ENCODE results near the gene LIFR. TPM values are rescaled to one million over a fixed set of nuclear protein-coding genes. Genes with fewer than 3 reads are reported as not detected.
A peak's percentile ranks its signal among the peaks of the same experiment; 100 is the strongest.

Gene LIFR
- polyA plus RNA-seq, 3 donors: 8.2 to 23.7 (median 18.7) TPM

- no peak overlapping the region for H3K27ac ChIP-seq (ENCODE audit: low read depth, low read length)
- 91 to 93% (median 93%) methylated on average over 10 of the region's 10 CpGs for WGBS, 3 donors
These were observed 72.5 kb downstream of the LIFR start for GRCh38 chr5:38483805-38484398.

DNA sequence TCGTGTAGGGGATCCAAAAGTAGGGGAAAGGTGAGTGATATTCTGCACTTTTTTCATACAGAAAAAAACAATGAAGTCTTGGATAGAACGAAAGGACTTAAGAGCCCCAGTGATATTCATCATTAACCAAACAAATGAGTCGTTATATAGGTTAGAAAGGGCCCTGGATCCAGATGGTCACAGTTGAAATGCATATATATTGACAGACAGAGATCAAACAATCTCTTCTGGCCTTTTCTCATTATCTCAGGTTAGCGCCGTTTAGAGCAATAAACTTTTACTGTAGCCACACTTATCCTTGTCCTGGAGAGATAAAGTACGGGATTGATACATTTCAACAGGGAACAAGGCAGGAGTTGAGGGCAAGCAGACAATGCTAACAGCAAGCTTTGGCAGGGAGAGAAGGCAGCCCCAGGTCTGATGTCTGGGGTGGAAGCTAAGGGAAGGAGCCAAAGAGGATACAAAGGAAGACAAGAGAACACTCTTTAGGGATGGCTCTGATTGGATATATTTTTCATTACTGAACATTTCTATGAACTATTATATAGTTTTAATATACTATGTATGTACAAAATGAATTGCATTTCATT is 77.0 kb downstream of the LIFR start:
- H3K27ac ChIP-seq (ENCODE audit: low read depth, low read length): no peak overlapping the region
- WGBS, 3 donors: 38 to 58% (median 54%) methylated on average over 6 of the region's 6 CpGs

- H3K27ac ChIP-seq (ENCODE audit: low read depth, low read length): no peak overlapping the region
- WGBS, 3 donors: 71 to 76% (median 73%) methylated on average over 3 of the region's 3 CpGs
These were observed 77.6 kb downstream of the LIFR start for GRCh38 chr5:38478878-38479277.

GRCh38 chr5:38478166-38478565 is 78.3 kb downstream of the LIFR start:
- no peak overlapping the region for H3K27ac ChIP-seq (ENCODE audit: low read depth, low read length)
- WGBS, 3 donors: 68 to 90% (median 72%) methylated on average over 3 of the region's 3 CpGs

- 31 to 43% (median 34%) methylated on average over 8 of the region's 8 CpGs for WGBS, 3 donors
- H3K27ac ChIP-seq (ENCODE audit: low read depth, low read length): no peak overlapping the region
These were observed 83.4 kb downstream of the LIFR start for GRCh38 chr5:38473008-38473407.

GRCh38 chr5:38472541-38472940 is 83.9 kb downstream of the LIFR start:
- WGBS, 3 donors: 92 to 97% (median 92%) methylated on average over 7 of the region's 7 CpGs
- H3K27ac ChIP-seq (ENCODE audit: low read depth, low read length): no peak overlapping the region

GRCh38 chr5:38471709-38472108 is 84.7 kb downstream of the LIFR start:
- 91 to 97% (median 94%) methylated on average over 4 of the region's 4 CpGs for whole genome bisulfite sequencing, 3 donors
- no peak overlapping the region for H3K27ac ChIP-seq (ENCODE audit: low read depth, low read length)

GRCh38 chr5:38469707-38470267 is 86.7 kb downstream of the LIFR start:
- peak overlapping the region; percentile 74 for H3K27ac ChIP-seq (ENCODE audit: low read depth, low read length)
- 81 to 86% (median 82%) methylated on average over 11 of the region's 11 CpGs for WGBS, 3 donors

- peak overlapping the region; percentile 95 for H3K27ac ChIP-seq (ENCODE audit: low read depth, low read length)
- WGBS, 3 donors: 45 to 78% (median 50%) methylated on average over 18 of the region's 18 CpGs
These were observed 87.3 kb downstream of the LIFR start for GRCh38 chr5:38468978-38469706.

DNA sequence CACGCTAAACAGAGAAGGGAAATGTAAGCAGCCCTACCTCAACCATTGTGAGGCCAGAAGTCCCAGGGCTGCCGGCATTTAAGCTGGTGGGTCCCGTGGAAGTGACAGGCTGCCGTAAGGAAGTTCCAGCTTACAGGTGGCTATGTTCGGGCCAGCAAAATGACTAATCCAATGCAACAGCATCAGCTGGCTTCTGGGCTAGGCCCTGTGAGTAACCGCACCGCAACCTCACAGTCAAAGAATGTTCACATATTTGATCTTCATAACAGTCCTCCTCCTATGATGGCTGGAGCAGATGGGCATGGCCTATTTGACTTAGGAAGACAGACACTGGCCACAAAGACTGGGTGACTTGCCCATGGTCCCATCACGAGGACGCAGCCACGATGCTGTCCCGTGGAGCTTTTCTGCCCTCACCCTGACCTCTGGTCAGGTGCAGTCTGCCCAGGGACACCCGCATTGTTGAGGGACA is 88.2 kb downstream of the LIFR start:
- WGBS, 3 donors: 57 to 89% (median 63%) methylated on average over 12 of the region's 12 CpGs
- peak overlapping the region; percentile 95 for H3K27ac ChIP-seq (ENCODE audit: low read depth, low read length)

GRCh38 chr5:38467353-38468040 is 88.9 kb downstream of the LIFR start:
- 22 to 53% (median 25%) methylated on average over 21 to 22 of the region's 22 CpGs for WGBS, 3 donors
- peak overlapping the region; percentile 95 for H3K27ac ChIP-seq (ENCODE audit: low read depth, low read length)

DNA sequence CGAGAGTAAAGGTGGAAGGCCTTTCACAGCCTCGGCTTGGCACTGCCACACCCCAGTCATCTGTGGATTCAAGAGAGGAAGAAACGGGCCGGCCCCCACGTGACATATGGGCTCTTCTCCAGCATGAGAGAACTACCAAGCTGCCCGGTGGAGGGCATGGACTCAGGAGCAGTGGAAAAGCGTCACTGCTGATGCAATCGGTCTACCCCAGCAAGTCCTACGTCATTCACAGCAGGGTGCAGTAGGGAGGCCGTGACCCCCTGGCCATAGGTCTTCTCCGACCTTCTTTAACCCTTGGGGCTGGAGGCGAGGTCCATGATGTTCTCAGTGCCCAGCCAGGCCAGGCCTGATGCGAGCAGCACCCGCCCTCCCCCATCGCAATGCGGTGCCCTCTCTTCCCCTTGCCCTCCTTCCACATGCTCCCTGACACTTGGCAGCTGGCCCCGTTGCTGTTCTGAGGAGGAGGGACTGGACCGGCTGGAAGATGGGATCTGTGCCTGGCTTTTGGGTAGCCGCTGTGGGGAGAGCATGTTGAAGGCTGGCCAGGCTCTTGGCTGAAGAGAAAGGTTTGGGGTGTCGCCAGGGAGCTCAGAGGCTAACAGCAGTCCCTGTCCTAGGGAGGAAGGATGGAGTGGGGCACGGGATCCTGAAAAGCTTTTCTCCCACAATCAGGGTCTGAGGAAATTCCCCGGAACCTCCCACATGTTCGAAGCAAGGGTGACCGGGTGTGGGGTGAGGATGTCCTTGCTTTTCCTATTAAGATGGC is 89.8 kb downstream of the LIFR start:
- peak overlapping the region; percentile 95 for H3K27ac ChIP-seq (ENCODE audit: low read depth, low read length)
- WGBS, 3 donors: 50 to 75% (median 51%) methylated on average over 21 to 24 of the region's 24 CpGs

DNA sequence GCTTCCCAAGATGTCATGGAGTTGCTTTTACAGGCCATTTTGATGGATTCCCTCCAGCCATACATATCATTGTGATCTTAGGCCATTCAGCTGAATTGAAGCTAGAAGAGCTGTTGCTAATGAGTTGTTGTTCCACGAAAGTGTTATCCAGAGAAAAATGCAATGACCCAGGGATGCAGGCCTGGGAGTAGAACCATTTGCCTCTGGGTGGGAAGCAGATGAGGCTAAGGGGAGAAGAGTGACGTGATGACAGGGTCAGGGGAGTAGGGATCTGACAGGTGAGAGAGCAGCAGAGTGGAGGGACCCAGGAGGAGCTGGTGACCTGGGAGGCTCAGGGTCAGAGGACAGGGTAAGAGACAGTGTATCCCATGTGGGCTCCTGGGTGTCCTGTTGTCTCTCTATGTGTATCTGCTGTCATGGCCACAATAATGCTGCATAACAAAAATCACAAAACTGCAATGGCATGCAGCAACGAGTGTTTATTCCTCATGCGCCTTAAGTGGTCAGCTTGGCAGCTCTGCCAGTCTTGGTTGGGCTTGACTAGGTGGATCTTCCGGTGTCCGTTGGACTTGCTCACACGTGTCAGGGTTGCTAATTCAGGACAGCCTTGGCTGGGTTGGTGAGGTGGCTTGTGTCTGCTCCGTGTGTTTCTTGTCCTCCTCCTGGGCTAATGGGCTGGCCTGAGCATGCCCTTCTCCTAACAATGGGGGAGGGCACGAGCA is 90.6 kb downstream of the LIFR start:
- 76 to 86% (median 81%) methylated on average over 9 of the region's 9 CpGs for WGBS, 3 donors
- peak overlapping the region; percentile 48 for H3K27ac ChIP-seq (ENCODE audit: low read depth, low read length)

- WGBS, 3 donors: 65 to 72% (median 68%) methylated on average over 2 of the region's 2 CpGs
- no peak overlapping the region for H3K27ac ChIP-seq (ENCODE audit: low read depth, low read length)
These were observed 91.4 kb downstream of the LIFR start for GRCh38 chr5:38465061-38465460.

DNA sequence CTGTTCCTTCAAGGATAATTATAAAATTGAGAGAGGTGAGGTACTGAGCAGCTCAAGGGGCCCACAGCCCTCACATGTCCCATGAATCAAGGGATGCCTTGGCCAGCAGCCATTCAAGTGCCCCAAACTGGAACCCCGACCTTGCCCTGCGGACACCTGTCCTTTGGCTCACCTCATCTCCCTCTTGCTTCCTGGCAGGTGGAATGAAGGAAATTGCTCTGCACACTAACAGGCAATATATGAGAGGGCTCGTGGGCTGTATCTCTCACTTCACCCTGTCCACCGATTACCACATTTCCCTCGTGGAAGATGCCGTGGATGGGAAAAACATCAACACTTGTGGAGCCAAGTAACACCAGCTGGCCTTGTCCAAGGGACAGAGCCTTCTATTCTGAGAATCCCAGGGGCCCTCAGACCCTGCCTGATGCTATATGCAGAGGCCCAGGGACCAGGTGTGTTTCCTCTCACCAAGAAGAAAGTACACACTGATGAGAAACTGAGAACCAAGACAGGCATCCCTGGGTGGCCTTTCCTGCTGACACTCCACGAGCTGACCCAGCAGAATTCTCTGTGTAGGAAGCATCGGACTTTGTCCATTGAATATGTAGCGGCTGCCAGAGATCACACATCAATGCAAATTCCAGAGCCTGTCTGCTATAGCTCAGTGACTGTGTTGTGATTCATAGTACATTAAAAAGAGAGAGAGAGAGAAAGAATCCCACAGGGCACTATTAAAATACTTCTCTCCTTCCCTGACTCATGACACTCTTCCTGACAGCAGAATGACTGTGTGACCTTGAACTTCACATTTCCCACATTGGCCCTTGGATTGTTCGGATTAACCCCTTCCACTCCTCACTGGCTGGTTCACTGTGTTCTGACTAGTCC is 92.6 kb downstream of the LIFR start:
- H3K27ac ChIP-seq (ENCODE audit: low read depth, low read length): peak overlapping the region; percentile 73
- 33 to 42% (median 39%) methylated on average over 10 of the region's 10 CpGs for WGBS, 3 donors

- 54 to 69% (median 55%) methylated on average over 7 of the region's 7 CpGs for WGBS, 3 donors
- H3K27ac ChIP-seq (ENCODE audit: low read depth, low read length): no peak overlapping the region
These were observed 93.3 kb downstream of the LIFR start for GRCh38 chr5:38462976-38463633.
